Stimulated activated CD4-positive, alpha-beta T cell treated with anti-CD3 and anti-CD28 coated beads, Interleukin-12 subunit alpha, Interleukin-12 subunit beta, amount 100 ng/mL, for 4 hours (primary cell): ENCODE measurements around the gene RHBDD1.

ENCODE experiments used
- DNase-seq: peaks from one replicate; pipeline ENCODE4 v3.0.0-alpha.2; 2020

RHBDD1 gene, protein sequence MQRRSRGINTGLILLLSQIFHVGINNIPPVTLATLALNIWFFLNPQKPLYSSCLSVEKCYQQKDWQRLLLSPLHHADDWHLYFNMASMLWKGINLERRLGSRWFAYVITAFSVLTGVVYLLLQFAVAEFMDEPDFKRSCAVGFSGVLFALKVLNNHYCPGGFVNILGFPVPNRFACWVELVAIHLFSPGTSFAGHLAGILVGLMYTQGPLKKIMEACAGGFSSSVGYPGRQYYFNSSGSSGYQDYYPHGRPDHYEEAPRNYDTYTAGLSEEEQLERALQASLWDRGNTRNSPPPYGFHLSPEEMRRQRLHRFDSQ

GRCh38 chr2:226835796-226836547 is at the start of gene RHBDD1:
RHBDD1 (plus strand) TSS chr2:226836054; CDS start chr2:226864694, 28,640 bp downstream.
- peak; percentile 92 for DNase-seq

- DNase-seq, result no peak
Observed at GRCh38 chr2:226788064-226788463, 47.8 kb upstream of the RHBDD1 start.

DNA sequence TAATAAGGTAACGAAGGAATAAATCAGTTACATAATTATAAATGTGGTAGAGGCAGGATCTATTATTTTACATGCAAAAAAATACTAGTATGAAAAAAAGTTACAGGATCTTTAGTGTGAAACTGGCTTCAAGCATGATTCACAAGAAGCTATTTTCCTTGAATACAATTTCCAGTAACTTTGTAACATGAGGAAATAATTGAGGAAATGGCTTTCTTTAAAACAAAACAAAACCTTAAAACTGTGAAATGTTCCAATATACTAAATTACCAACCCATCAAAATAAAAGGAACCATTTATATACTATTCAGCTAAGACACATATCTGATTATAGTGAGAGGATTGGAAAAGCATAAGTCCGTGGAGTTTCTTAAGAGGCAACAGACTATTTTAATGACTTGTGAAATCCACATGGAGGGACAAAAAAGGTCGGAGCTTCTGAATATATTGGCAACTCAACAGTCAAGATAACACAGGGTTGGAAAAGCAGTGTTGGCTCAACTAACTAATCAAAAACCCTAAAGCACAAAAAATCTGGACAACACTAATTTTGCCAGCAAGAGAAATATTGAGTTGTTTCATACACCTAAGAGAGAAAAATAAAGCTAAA is 46.9 kb upstream of the RHBDD1 start:
- DNase-seq, result no peak

- DNase-seq, result no peak
Observed at GRCh38 chr2:226790011-226790410, 45.8 kb upstream of the RHBDD1 start.

GRCh38 chr2:226790431-226790830 is 45.4 kb upstream of the RHBDD1 start:
- DNase-seq, result no peak

DNA sequence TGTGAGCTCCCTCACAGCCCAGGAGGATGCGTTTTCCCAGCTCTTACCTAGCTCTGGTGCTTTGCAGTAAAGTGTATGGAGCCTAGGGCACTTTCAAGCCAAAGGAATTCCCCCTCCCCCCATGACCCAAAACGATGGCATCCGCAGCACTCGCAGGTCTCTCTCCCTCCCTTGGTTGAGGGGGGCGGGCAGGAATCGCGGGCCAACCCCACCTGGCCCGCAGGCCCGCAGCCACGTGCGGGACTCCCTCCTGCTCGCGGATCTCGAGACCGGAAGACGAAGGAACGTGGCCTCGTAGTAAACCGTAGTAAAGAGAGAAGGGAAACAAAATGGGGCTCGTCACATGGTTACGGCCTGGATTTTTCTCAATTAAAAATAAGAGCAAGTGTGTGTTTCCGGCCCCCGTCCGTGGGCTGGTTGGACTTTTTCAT is 44.8 kb upstream of the RHBDD1 start:
- DNase-seq, result no peak

DNA sequence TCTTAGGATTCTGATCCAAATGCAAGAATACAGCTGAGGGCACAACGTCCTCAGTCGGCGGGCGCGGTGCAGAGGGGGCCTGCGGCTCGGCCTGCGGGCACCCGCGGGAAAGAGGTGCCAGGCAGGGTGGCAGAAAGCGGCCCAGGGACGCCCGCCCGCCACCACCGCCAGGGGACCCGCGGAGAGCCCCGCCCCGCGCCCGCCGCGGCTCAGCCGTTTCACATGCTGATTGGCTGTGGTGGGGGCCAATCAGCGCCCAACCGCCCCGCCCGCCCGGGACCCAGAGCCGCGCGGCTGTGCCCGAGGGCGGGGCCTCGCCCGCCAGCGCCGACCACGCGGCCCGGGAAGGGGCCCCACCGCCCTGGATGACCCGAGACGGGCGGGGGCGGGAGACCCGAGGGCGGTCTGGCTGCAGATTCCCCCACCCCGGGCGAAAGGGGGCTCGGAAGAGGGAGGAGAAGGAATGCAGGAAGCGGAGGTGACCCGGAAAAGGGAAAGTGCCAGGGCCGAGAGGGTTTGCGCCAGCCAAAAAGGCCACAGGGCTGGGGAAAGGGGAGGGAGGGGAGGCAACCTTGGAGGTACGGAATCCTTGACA is 44.3 kb upstream of the RHBDD1 start:
- DNase-seq, result peak; percentile 92

- DNase-seq, result no peak
Observed at GRCh38 chr2:226792155-226792881, 43.5 kb upstream of the RHBDD1 start.

DNA sequence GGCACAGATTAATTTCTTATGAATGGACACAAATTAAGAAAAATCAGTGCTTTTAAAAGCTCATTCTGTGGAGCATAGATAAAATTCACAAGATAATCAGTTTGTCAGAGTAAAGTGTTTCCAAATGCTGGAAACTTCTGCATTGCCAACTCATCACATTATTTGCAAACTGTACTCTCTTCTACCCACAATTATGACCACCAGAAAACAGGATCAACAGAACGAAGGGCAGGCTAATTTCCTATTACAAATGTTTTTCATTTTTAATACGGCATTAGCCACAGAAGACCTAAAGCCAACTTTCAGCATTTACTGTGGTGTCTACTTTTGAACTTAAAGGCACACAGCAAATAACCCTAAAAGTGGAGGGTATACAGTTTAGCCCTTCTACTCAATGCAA is 42.2 kb upstream of the RHBDD1 start:
- DNase-seq, result no peak

DNA sequence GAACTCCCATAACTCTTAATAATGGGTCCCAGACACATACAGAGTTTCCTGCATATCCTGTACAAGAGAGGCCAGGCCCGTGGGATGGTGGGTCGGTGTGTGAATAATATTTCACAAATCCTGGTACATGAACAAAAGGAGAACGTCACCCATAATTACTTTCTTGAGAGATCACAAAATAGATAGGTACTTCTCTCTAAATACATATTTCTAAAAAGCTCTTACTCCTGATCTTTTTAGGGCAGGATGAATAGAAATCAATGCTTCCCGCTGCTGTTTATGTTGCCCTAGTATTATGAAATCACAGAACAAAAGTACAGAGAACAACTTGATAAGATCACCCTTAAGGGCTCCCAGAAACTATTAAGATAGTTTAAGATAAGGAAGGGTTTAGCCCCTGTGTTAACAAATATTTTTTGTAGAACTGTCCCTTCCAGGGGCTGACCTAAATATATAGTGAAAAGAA is 41.6 kb upstream of the RHBDD1 start:
- no peak for DNase-seq

- DNase-seq, result no peak
Observed at GRCh38 chr2:226794751-226795171, 41.1 kb upstream of the RHBDD1 start.

- DNase-seq, result no peak
Observed at GRCh38 chr2:226795281-226796011, 40.4 kb upstream of the RHBDD1 start.

DNA sequence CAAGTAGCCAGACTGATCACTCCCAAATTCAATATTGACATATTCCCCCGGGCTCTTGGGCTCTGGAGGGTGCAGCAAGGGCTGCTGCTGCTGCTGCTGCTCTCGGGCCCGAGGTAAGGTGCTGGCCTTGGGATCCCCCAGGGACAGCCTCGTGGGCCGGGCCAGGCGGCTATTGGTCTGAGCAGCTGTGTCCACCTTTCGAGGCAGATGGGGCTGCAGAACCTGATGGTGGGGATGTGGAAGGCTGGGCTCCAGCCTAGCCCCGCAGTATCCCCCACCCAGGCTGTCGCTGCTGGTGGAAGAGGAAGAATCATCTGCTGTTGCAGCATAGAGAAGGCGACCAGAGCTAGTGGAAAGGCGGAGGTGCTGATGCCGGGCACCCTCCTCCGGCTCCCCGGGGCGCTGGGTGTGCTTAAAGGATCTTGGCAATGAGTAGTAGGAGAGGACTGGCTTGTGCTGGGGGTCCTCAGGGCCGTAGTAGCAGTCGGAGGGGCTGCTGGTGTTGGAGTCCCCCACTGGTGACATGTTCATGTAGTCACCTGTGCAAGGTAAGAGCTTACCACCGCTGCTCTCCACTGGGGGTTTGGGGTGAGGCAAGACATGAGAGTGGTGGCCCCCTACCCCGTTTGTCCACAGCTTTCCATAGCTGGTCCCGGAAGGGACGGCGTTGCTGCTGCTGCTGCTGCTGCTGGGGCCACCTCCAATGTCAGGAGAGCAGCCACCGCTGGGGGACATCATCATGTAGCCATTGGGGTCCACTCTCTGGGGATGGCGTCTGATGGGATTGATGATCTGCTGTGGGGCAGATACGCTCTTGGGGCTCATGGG is 39.6 kb upstream of the RHBDD1 start:
- no peak for DNase-seq

- DNase-seq, result no peak
Observed at GRCh38 chr2:226796840-226797288, 39.0 kb upstream of the RHBDD1 start.

DNA sequence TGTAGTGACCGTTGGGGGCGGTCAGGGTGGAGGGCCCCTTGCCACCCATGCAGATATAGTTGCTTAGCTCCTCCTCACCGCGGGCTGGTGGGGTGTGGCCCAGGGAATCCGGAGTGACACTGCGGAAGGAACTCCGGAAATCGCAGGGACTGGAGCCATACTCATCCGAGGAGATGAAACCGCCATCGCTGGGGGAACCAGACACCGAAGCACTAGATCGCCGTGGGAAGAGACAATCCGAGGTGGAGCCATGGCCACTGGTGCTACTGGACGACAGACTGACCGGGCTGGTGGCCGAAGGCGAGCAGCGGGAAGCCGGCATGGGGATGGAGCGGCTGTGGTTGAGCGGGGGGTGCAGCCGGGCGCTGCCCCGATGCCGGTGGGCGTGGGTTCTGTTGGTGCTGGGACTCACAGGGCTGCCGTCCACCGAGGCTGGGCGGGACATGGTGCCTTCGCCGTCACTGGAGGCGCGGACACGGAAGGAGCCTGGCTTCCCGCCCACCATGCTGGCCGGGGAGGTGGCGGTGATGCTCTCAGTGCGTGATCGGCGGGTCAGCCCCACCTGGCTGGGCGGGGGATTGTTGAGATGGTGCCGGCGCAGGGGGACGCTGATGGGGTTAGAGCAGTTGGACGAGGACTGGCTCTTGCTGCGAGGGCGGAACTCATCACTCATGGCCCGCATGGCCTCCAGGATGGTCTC is 38.4 kb upstream of the RHBDD1 start:
- no peak for DNase-seq

- no peak for DNase-seq
Observed at GRCh38 chr2:226797989-226798421, 37.8 kb upstream of the RHBDD1 start.

- DNase-seq, result peak; percentile 41
Observed at GRCh38 chr2:226798422-226799210, 37.2 kb upstream of the RHBDD1 start.

DNA sequence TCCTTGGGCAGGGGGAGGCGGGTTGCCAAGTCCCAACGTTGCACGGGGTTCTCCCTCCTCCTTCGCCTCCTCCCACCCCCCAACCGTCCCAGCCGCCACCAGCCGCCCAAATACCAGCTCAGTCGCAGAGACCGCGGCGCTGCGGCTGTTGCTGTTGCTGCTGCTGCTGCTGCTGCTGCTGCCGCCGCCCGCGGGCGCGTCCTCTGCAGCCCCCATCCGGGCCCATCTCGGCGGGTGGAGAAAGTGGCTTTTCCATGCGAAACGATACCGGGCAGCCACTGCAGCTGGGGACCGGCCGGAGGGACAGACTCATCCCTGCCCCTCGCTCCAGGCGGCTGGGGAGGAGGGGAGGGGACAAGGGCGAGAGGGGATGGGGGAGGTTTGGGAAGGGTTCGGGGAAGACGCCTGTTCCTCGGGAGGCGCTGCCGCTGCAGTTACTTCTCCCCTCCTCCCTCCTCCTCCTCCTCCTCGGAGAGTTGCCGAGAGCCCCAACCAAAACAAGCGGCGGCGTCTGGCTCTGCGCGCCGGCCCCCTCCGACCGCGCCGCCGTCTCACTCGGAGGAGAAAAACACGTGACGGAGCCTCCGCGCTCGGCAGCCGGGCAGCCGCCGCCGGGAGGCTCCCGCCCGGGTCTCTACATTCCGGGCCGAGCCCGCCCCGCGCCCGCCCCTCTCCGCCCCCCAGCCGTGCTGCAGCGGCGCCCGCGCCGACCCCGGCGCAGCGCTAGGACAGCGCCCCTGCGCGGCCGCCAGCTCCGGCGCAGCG is 36.5 kb upstream of the RHBDD1 start, which contains the start of gene IRS1:
Gene IRS1 (minus strand): TSS at position 610 of the 765 bp plus-strand sequence. CDS start 1,082 bp downstream, outside the sequence.
- DNase-seq, result peak; percentile 61
